Trophoblast cell (in vitro differentiated cells and primary cell): ENCODE data around the gene UPP2.

Experiments
- DNase-seq, 2 donors: peaks; one replicate each; pipeline ENCODE4 v3.0.0-alpha.2; 2016
- H2AFZ ChIP-seq: 2 replicates; pipeline ENCODE4 v1.6.1; 2013; ENCODE audit warnings: low read length, moderate library complexity, mild to moderate bottlenecking; ENCODE audit not compliant: insufficient read depth, poor library complexity
- H2AK5ac ChIP-seq: 2 replicates; pipeline ENCODE4 v1.6.1; 2013; ENCODE audit warnings: mild to moderate bottlenecking, low read length
- H2BK120ac ChIP-seq: 2 replicates; pipeline ENCODE4 v1.6.1; 2013; ENCODE audit warnings: low read length, mild to moderate bottlenecking, moderate library complexity; ENCODE audit not compliant: insufficient read depth, poor library complexity
- H2BK12ac ChIP-seq: 2 replicates; pipeline ENCODE4 v1.6.1; 2013; ENCODE audit warnings: mild to moderate bottlenecking, low read length, moderate library complexity
- H2BK5ac ChIP-seq: 2 replicates; pipeline ENCODE4 v1.6.1; 2013; ENCODE audit warnings: low read length, low read depth, moderate library complexity, mild to moderate bottlenecking; ENCODE audit not compliant: poor library complexity
- H3K14ac ChIP-seq: 2 replicates; pipeline ENCODE4 v1.6.1; 2013; ENCODE audit warnings: mild to moderate bottlenecking, low read length
- H3K18ac ChIP-seq: 2 replicates; pipeline ENCODE4 v1.6.1; 2013; ENCODE audit warnings: mild to moderate bottlenecking, low read length
- H3K23ac ChIP-seq: 2 replicates; pipeline ENCODE4 v1.6.1; 2013; ENCODE audit warnings: low read length
- H3K27ac ChIP-seq: 2 replicates; pipeline ENCODE4 v1.5.1; 2013; ENCODE audit warnings: low read depth, mild to moderate bottlenecking, inconsistent platforms, low read length, moderate library complexity
- H3K27me3 ChIP-seq: 2 replicates; pipeline ENCODE4 v1.6.1; 2013; ENCODE audit warnings: inconsistent platforms, mild to moderate bottlenecking, low read length, moderate library complexity; ENCODE audit not compliant: insufficient read depth
- H3K36me3 ChIP-seq, 2 experiments: 1 replicate in 1 of 2; 2 replicates in 1 of 2; pipeline ENCODE4 v1.6.1; 2013; ENCODE audit warnings: low read length in 2 of 2, mild to moderate bottlenecking in 2 of 2, moderate library complexity in 1 of 2; ENCODE audit not compliant: insufficient read depth in 2 of 2, control insufficient read depth in 1 of 2
- H3K4ac ChIP-seq: 2 replicates; pipeline ENCODE4 v1.6.1; 2013; ENCODE audit warnings: low read depth, mild to moderate bottlenecking, low read length, moderate library complexity
- H3K4me1 ChIP-seq, 2 experiments: 1 replicate in 1 of 2; 2 replicates in 1 of 2; pipeline ENCODE4 v1.6.1; 2013; ENCODE audit warnings: low read length in 2 of 2, mild to moderate bottlenecking in 2 of 2, moderate library complexity in 1 of 2; ENCODE audit not compliant: insufficient read depth in 2 of 2, control insufficient read depth in 1 of 2
- H3K4me2 ChIP-seq: 2 replicates; pipeline ENCODE4 v1.6.1; 2013; ENCODE audit warnings: inconsistent platforms, mild to moderate bottlenecking, low read length, moderate library complexity
- H3K4me3 ChIP-seq: 2 replicates; pipeline ENCODE4 v1.5.1; 2013; ENCODE audit warnings: mild to moderate bottlenecking, low read depth, low read length, inconsistent platforms
- H3K79me1 ChIP-seq: one replicate; pipeline ENCODE4 v1.6.1; 2013; ENCODE audit warnings: low read length
- H3K79me2 ChIP-seq: 2 replicates; pipeline ENCODE4 v1.6.1; 2013; ENCODE audit warnings: low read length, mild to moderate bottlenecking; ENCODE audit not compliant: control insufficient read depth, insufficient read depth, poor library complexity
- H3K9ac ChIP-seq: 2 replicates; pipeline ENCODE4 v1.6.1; 2013; ENCODE audit warnings: mild to moderate bottlenecking, low read length
- H3K9me3 ChIP-seq: 2 replicates; pipeline ENCODE4 v1.6.1; 2013; ENCODE audit warnings: low read depth, mild to moderate bottlenecking, control low read depth, inconsistent platforms, low read length; ENCODE audit not compliant: insufficient read depth
- H4K12ac ChIP-seq: 2 replicates; pipeline ENCODE4 v1.6.1; 2013; ENCODE audit warnings: low read depth, mild to moderate bottlenecking, low read length, moderate library complexity
- H4K8ac ChIP-seq: 2 replicates; pipeline ENCODE4 v1.6.1; 2013; ENCODE audit warnings: low read depth, mild to moderate bottlenecking, low read length, moderate library complexity
- H4K91ac ChIP-seq: one replicate; pipeline ENCODE4 v1.6.1; 2013; ENCODE audit warnings: low read depth, mild to moderate bottlenecking, low read length, moderate library complexity
- WGBS: extraction: QIAGEN DNeasy Blood & Tissue Kit; methylation state at CpG from one replicate; pipeline ENCODE4 v1.1.7; 2013; ENCODE audit warnings: missing lambda C conversion rate; ENCODE audit not compliant: insufficient read length, insufficient coverage; ENCODE audit errors: extremely low coverage; 5-methylcytosine and 5-hydroxymethylcytosine counted together

Gene UPP2

DNA sequence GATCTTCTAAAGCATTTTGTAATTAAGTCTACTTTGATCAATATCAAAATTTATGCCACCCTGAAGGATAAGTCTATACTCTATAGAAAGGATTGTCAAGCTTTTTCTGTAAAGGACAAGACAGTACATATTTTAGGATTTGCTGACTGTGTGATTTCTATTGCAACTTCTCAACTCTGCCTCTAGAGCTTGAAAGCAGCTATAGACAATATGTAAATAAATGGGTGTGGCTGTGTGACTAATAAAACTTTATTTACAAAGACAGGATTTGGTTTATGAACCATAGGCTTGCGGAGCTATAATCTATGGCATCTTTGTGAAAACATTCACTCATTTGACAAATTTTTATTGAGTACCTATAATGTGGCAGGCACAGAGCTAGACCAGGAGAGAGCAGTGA lies 18.4 kb downstream of the UPP2 start:
- Histone ChIP-seq H3K4me1 (no peaks in the 10 kb centered on the region), H2BK5ac (no peak overlapping the region), H3K14ac (no peak overlapping the region), H4K12ac (no peak overlapping the region), H3K9ac (no peak overlapping the region), H3K79me1 (no peaks in the 10 kb centered on the region), H3K36me3 (no peaks in the 10 kb centered on the region), H3K9me3 (peaks cover 2% of the 10 kb centered on the region), H2AK5ac (no peak overlapping the region), H2AFZ (no peak overlapping the region), H2BK120ac (no peak overlapping the region), H3K27ac (no peak overlapping the region), H3K27me3 (no peaks in the 10 kb centered on the region), H4K91ac (no peak overlapping the region), H4K8ac (no peak overlapping the region), H3K79me2 (no peaks in the 10 kb centered on the region), H3K18ac (no peak overlapping the region), H3K4ac (no peak overlapping the region), H3K4me2 (no peak overlapping the region), H3K4me3 (no peak overlapping the region), H2BK12ac (no peak overlapping the region), H3K23ac (no peak overlapping the region)
- no peak for DNase-seq
- no CpG with 5 or more reads among the region's 1 CpG for WGBS

DNA sequence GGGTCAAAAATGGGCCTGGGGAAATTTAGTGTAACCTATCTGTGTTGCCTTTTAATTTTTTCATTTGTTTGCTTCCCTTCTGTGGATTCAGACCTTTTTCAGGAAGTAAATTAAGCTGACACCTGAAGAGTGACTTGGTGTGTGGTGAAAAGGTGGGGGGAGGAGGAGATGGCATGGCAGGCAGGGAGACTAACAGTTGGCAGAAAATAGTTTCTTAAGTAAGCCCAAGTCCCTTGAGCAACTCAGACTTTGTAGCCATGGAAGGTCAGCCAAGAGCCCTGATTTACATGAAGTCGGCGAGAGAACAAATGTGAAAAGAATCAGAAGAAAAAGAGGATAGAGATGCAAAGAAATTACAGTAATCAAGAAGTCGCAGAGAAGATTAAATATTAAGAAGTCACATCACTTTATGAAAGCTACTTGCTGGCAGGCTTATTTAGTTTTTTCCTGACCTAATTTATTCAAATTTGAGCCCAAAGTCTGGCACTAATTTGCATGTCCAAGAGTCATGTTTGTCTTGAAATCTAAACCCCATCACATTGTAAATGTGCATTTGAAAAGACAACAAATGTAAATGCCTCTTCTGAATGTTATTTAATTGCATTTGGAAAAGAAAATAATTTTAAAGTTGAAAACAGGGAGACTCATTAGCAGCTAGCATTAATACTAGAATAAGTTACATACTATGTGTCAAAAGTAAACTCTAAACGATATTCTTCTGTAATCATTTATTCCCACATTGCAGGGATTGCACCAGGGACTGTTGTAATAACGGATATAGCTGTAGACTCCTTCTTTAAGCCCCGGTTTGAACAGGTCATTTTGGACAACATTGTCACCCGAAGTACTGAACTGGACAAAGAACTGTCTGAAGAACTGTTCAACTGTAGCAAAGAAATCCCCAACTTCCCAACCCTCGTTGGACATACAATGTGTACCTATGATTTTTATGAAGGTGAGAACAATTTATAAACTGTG lies 19.3 kb downstream of the UPP2 start:
- no CpG with 5 or more reads among the region's 8 CpGs for WGBS
- H3K4ac ChIP-seq, result no peak overlapping the region
- no peak overlapping the region for H2BK120ac ChIP-seq
- H3K23ac ChIP-seq, result no peak overlapping the region
- no peaks in the 10 kb centered on the region for H3K4me1 ChIP-seq
- H4K91ac ChIP-seq, result no peak overlapping the region
- no peaks in the 10 kb centered on the region for H3K79me1 ChIP-seq
- H2AFZ ChIP-seq, result no peak overlapping the region
- no peak overlapping the region for H3K9ac ChIP-seq
- no peak overlapping the region for H3K4me3 ChIP-seq
- H3K79me2 ChIP-seq, result no peaks in the 10 kb centered on the region
- H3K18ac ChIP-seq, result no peak overlapping the region
- H3K27me3 ChIP-seq, result no peaks in the 10 kb centered on the region
- no peak overlapping the region for H4K12ac ChIP-seq
- H3K36me3 ChIP-seq, result no peaks in the 10 kb centered on the region
- no peak overlapping the region for H2BK5ac ChIP-seq
- DNase-seq, result no peak
- no peak overlapping the region for H3K4me2 ChIP-seq
- H2BK12ac ChIP-seq, result no peak overlapping the region
- H2AK5ac ChIP-seq, result no peak overlapping the region
- H3K9me3 ChIP-seq, result no peaks in the 10 kb centered on the region
- no peak overlapping the region for H4K8ac ChIP-seq
- H3K27ac ChIP-seq, result no peak overlapping the region
- H3K14ac ChIP-seq, result no peak overlapping the region

DNA sequence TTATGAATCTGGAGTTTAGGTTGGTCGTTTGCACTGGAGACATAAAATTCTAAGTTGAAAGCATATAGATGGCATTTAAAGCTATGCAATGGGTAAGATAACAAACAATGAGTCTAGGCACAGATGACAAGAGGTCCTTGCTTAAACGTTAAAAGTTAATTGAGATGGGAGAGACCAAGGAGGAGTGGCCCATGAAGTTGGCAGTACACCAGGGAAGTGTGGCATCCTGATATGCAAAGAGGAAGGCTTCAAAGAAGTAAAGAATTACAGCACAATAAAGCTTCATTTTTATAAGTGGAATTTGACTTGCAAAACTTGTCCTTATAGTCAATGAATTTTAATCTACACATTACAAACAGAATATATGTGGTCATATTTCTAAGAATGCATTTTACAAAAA lies 23.2 kb downstream of the UPP2 start:
- Histone ChIP-seq H3K27ac (no peak overlapping the region), H3K4ac (no peak overlapping the region), H3K18ac (no peak overlapping the region), H4K91ac (no peak overlapping the region), H3K4me1 (no peaks in the 10 kb centered on the region), H2BK5ac (no peak overlapping the region), H2BK12ac (no peak overlapping the region), H3K14ac (no peak overlapping the region), H3K36me3 (no peaks in the 10 kb centered on the region), H3K4me2 (no peak overlapping the region), H2AK5ac (no peak overlapping the region), H3K23ac (no peak overlapping the region), H3K9me3 (no peaks in the 10 kb centered on the region), H3K79me1 (no peaks in the 10 kb centered on the region), H2BK120ac (no peak overlapping the region), H4K8ac (no peak overlapping the region), H3K27me3 (no peaks in the 10 kb centered on the region), H2AFZ (no peak overlapping the region), H4K12ac (no peak overlapping the region), H3K9ac (no peak overlapping the region), H3K79me2 (no peaks in the 10 kb centered on the region), H3K4me3 (no peak overlapping the region)
- no peak for DNase-seq
- no CpG with 5 or more reads among the region's 2 CpGs for WGBS

DNA sequence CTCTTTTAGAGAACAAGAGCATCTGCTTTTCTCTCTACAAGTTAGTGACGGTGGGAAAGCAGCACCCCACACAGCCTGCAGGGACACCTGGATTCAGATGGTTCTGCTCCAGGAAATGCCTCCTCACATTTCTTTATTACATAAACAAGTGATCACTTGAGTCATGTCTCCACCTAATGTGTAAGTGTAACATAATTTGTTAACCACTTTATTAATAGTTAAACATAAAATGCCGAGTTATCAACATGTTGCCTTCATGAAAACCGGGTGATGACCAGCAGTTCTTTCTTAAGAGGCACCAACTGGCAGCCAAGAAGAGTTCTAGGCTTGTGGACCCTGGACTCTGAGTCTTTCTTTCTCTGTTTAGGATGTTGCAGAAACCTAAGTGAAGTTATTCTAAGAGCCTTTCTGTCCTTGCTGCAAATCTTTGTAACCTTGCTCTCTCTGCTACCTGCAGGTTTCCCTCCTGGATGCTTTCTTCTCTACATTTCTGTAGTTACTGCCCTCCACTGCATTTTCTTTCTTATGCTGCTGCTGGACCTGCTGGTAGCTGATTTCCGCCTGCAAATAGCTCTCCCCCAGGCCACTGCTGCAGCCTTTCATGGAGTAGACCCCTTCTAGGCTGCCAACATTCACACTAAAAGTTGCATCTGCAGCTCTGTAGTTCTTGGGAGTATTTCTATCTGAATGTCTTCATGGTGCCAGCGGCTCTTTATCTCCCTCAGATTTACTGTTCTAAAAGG lies 24.3 kb downstream of the UPP2 start:
- Histone ChIP-seq H3K79me1 (no peaks in the 10 kb centered on the region), H3K4me2 (no peak overlapping the region), H3K4me3 (no peak overlapping the region), H3K18ac (no peak overlapping the region), H4K8ac (no peak overlapping the region), H3K4me1 (no peaks in the 10 kb centered on the region), H3K27me3 (no peaks in the 10 kb centered on the region), H4K91ac (no peak overlapping the region), H2BK12ac (no peak overlapping the region), H2AFZ (no peak overlapping the region), H2BK5ac (no peak overlapping the region), H3K36me3 (no peaks in the 10 kb centered on the region), H4K12ac (no peak overlapping the region), H2BK120ac (no peak overlapping the region), H3K14ac (no peak overlapping the region), H2AK5ac (no peak overlapping the region), H3K23ac (no peak overlapping the region), H3K79me2 (no peaks in the 10 kb centered on the region), H3K27ac (no peak overlapping the region), H3K9me3 (no peaks in the 10 kb centered on the region), H3K9ac (no peak overlapping the region), H3K4ac (no peak overlapping the region)
- DNase-seq, result no peak
- no CpG with 5 or more reads among the region's 5 CpGs for WGBS
